Activated CD8-positive, alpha-beta T cell treated with anti-CD3 and anti-CD28 coated beads, Interleukin-2, amount 10 ng/mL, durations not matched to agents 7 days and 5 days (primary cell): Measurements from ENCODE around the gene RPH3AL. TPM values are rescaled to one million over a fixed set of nuclear protein-coding genes. Genes with fewer than 3 reads are reported as not detected.
"Not testable (repeated sequence)": the region's sequence is repeated elsewhere in the genome, so short reads cannot be mapped to it uniquely, and the experiment has no call there.

Source experiments
- ATAC-seq: fragments of 150-1000 bp; cut with Tn5 transposase; one replicate; pipeline ENCODE4 v1.10.0; 2021; ENCODE audit warnings: moderate library complexity
- CTCF ChIA-PET: fragments of 350-600 bp; sonication (Branson Sonifier 250); formaldehyde crosslinking; loops from one replicate; lab custom pipeline; 2021; ENCODE audit warnings: antibody characterized with exemption; lab: Charles Lee
- POLR2A ChIA-PET: fragments of 350-600 bp; sonication (Branson Sonifier 250); formaldehyde crosslinking; loops from one replicate; lab custom pipeline; 2021; ENCODE audit warnings: antibody characterized with exemption; lab: Charles Lee
- DNase-seq: peaks from one replicate; pipeline ENCODE4 v3.0.0-alpha.2; 2020
- H3K27ac Mint-ChIP-seq: one replicate; pipeline ENCODE4 v1.8.0; 2021; ENCODE audit warnings: mild to moderate bottlenecking, mixed read lengths
- H3K27me3 Mint-ChIP-seq: one replicate; pipeline ENCODE4 v1.8.0; 2021; ENCODE audit warnings: low read depth, mixed read lengths
- H3K36me3 Mint-ChIP-seq: one replicate; pipeline ENCODE4 v1.8.0; 2021; ENCODE audit warnings: low read depth, mixed read lengths
- H3K4me1 Mint-ChIP-seq: one replicate; pipeline ENCODE4 v1.8.0; 2021; ENCODE audit warnings: low read depth, mixed read lengths
- H3K4me3 Mint-ChIP-seq: one replicate; pipeline ENCODE4 v1.8.0; 2021; ENCODE audit warnings: mild to moderate bottlenecking, mixed read lengths
- H3K9me3 Mint-ChIP-seq: one replicate; pipeline ENCODE4 v1.8.0; 2022; ENCODE audit warnings: mixed read lengths; ENCODE audit not compliant: insufficient read depth
- total RNA-seq, 2 experiments: library from RNA; stranded (reverse); gene quantifications; one replicate each; pipeline ENCODE4 v1.2.3, GENCODE V29; 2021

The RPH3AL gene
- total RNA-seq, 2 experiments from 2014 or later = 2.5 to 3.8 TPM

GRCh38 chr17:227078-227945 is 125.3 kb downstream of the RPH3AL start:
- H3K9me3 Mint-ChIP-seq = no peaks in the 10 kb centered on the region
- H3K36me3 Mint-ChIP-seq = no peaks in the 10 kb centered on the region
- CTCF ChIA-PET = no interaction called here

GRCh38 chr17:226108-227077 is 126.2 kb downstream of the RPH3AL start:
- Mint-ChIP-seq H3K27ac (no peak overlapping the region), H3K4me3 (no peak overlapping the region), H3K4me1 (no peaks in the 10 kb centered on the region), H3K36me3 (no peaks in the 10 kb centered on the region), H3K9me3 (no peaks in the 10 kb centered on the region), H3K27me3 (no peaks in the 10 kb centered on the region)
- CTCF ChIA-PET = no interaction called here
- DNase-seq (no peak), ATAC-seq (no peak)
- POLR2A ChIA-PET = no interaction called here

More at GRCh38 chr17:227078-227945, 125.3 kb downstream of the RPH3AL start:
- H3K4me3 Mint-ChIP-seq = no peak overlapping the region
- DNase-seq (no peak), ATAC-seq (no peak)
- H3K4me1 Mint-ChIP-seq = no peaks in the 10 kb centered on the region
- H3K27me3 Mint-ChIP-seq = no peaks in the 10 kb centered on the region
- no peak overlapping the region for H3K27ac Mint-ChIP-seq
- POLR2A ChIA-PET = no interaction called here

GRCh38 chr17:225551-225950 is 127.1 kb downstream of the RPH3AL start:
- DNase-seq (no peak), ATAC-seq (no peak)
- ChIA-PET POLR2A (no interaction called here), CTCF (no interaction called here)
- no peaks in the 10 kb centered on the region for H3K9me3 Mint-ChIP-seq
- no peak overlapping the region for H3K4me3 Mint-ChIP-seq
- H3K36me3 Mint-ChIP-seq = no peaks in the 10 kb centered on the region
- no peak overlapping the region for H3K27ac Mint-ChIP-seq
- no peaks in the 10 kb centered on the region for H3K4me1 Mint-ChIP-seq
- H3K27me3 Mint-ChIP-seq = no peaks in the 10 kb centered on the region

GRCh38 chr17:224576-224975 is 128.0 kb downstream of the RPH3AL start:
- POLR2A ChIA-PET, CTCF ChIA-PET, DNase-seq: not testable (repeated sequence)

GRCh38 chr17:223723-224471 is 128.7 kb downstream of the RPH3AL start:
- no peaks in the 10 kb centered on the region for H3K27me3 Mint-ChIP-seq
- CTCF ChIA-PET = no interaction called here
- no peak overlapping the region for H3K27ac Mint-ChIP-seq
- DNase-seq (no peak), ATAC-seq (no peak)
- no peaks in the 10 kb centered on the region for H3K9me3 Mint-ChIP-seq
- H3K4me3 Mint-ChIP-seq = no peak overlapping the region
- no peaks in the 10 kb centered on the region for H3K36me3 Mint-ChIP-seq
- H3K4me1 Mint-ChIP-seq = no peaks in the 10 kb centered on the region
- POLR2A ChIA-PET = no interaction called here

More at GRCh38 chr17:224576-224975, 128.0 kb downstream of the RPH3AL start:
- H3K36me3 Mint-ChIP-seq, H3K4me3 Mint-ChIP-seq, H3K4me1 Mint-ChIP-seq, ATAC-seq, H3K27ac Mint-ChIP-seq, H3K9me3 Mint-ChIP-seq, H3K27me3 Mint-ChIP-seq: not testable (repeated sequence)

GRCh38 chr17:222172-222571 is 130.4 kb downstream of the RPH3AL start:
- no peaks in the 10 kb centered on the region for H3K9me3 Mint-ChIP-seq
- no peaks in the 10 kb centered on the region for H3K36me3 Mint-ChIP-seq
- POLR2A ChIA-PET = no interaction called here
- DNase-seq (no peak), ATAC-seq (no peak)
- H3K4me1 Mint-ChIP-seq = no peaks in the 10 kb centered on the region
- CTCF ChIA-PET = no interaction called here
- H3K27ac Mint-ChIP-seq = no peak overlapping the region
- H3K4me3 Mint-ChIP-seq = no peak overlapping the region
- no peaks in the 10 kb centered on the region for H3K27me3 Mint-ChIP-seq

- ATAC-seq = no peak
- Mint-ChIP-seq H3K27me3 (no peaks in the 10 kb centered on the region), H3K9me3 (no peaks in the 10 kb centered on the region), H3K27ac (no peak overlapping the region), H3K4me1 (no peaks in the 10 kb centered on the region), H3K4me3 (no peak overlapping the region), H3K36me3 (no peaks in the 10 kb centered on the region)
- POLR2A ChIA-PET = no interaction called here
- DNase-seq = no peak
- CTCF ChIA-PET = no interaction called here
Measured at GRCh38 chr17:219696-220095, 132.9 kb downstream of the RPH3AL start.

- DNase-seq (no peak), ATAC-seq (no peak)
- ChIA-PET POLR2A (no interaction called here), CTCF (no interaction called here)
- H3K36me3 Mint-ChIP-seq = no peaks in the 10 kb centered on the region
- H3K27ac Mint-ChIP-seq = no peak overlapping the region
- H3K9me3 Mint-ChIP-seq = no peaks in the 10 kb centered on the region
- no peaks in the 10 kb centered on the region for H3K4me1 Mint-ChIP-seq
- H3K4me3 Mint-ChIP-seq = no peak overlapping the region
- H3K27me3 Mint-ChIP-seq = no peaks in the 10 kb centered on the region
Measured at GRCh38 chr17:218432-219110, 134.0 kb downstream of the RPH3AL start.

- ATAC-seq (no peak), DNase-seq (no peak)
- no peaks in the 10 kb centered on the region for H3K27me3 Mint-ChIP-seq
- H3K27ac Mint-ChIP-seq = no peak overlapping the region
- POLR2A ChIA-PET = no interaction called here
- no peaks in the 10 kb centered on the region for H3K36me3 Mint-ChIP-seq
- no peak overlapping the region for H3K4me3 Mint-ChIP-seq
- no peaks in the 10 kb centered on the region for H3K4me1 Mint-ChIP-seq
- CTCF ChIA-PET = no interaction called here
- no peaks in the 10 kb centered on the region for H3K9me3 Mint-ChIP-seq
Measured at GRCh38 chr17:216625-217024, 136.0 kb downstream of the RPH3AL start.

- not testable (repeated sequence) for DNase-seq, H3K4me3 Mint-ChIP-seq
Measured at GRCh38 chr17:215563-216478, 136.8 kb downstream of the RPH3AL start.

More at GRCh38 chr17:215563-216478, 136.8 kb downstream of the RPH3AL start:
- POLR2A ChIA-PET, ATAC-seq, CTCF ChIA-PET, H3K27me3 Mint-ChIP-seq, H3K36me3 Mint-ChIP-seq, H3K9me3 Mint-ChIP-seq, H3K27ac Mint-ChIP-seq, H3K4me1 Mint-ChIP-seq: not testable (repeated sequence)
